Epithelial cell of proximal tubule (primary cell): ENCODE data around the gene PARVA. TPM values are rescaled to one million over a fixed set of nuclear protein-coding genes. Genes with fewer than 3 reads are reported as not detected.

ENCODE experiments used
- DNase-seq: peaks from one replicate; pipeline ENCODE4 v3.0.0-alpha.2; 2011; ENCODE audit warnings: low read depth
- H3K4me3 ChIP-seq: 2 replicates; pipeline ENCODE4 v1.5.1; 2011; ENCODE audit warnings: low read depth, mild to moderate bottlenecking, low read length
- total RNA-seq: library from RNA; depleted of rRNA; stranded (reverse); fragments of >200 nt; gene quantifications from 2 replicates; pipeline ENCODE4 v1.2.3, GENCODE V29; 2015
- TF ChIP-seq, protein P1 (sequence below): conservative IDR thresholded peaks from 2 replicates; pipeline ENCODE4 v1.5.1; 2012; ENCODE audit warnings: low read depth, mild to moderate bottlenecking, low read length

PARVA gene
- total RNA-seq, 1 donor from 2014 or later: 32.6 TPM

DNA sequence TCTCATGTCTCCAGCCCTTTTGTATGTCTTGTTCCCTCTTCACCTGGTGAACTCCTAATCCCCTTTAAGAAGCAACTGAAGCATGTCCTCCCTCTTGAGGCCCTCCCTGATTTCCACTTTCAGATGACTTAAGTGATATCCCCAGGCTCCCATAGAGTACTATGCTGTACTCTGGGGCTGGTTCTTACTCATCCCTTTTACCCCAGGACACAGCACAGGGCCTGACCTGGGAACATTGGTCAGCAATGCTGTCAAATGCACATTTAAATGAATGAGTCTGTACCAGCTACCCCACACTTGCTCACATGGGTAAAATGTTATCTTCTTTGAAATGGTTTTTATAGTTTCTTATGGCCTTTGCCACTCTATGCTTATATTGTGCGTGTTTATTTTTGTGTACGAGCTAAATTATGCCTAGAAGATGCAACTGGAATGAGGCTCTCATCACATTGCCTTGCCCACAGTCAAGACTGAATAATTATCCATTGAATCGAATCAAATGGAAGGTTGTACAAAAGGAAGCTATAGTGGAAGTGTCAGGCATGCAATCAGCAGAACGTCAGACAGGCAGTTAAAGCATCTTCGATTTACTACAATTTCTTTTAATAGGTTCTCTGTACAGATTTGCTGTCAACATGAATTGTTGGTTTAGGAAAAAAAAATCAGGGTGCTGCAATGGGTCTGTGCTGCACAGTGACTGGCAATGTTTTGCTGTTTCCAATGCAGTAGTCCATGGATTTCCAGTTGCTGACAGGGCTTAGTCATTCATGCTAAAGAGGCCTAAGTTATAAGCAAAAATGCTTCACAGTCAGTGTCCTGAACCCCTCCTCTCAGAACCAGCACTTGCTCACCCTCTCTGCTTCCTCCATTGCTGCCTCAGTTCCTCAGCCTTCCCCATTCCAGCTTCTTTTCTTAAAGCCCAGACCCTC lies 79.5 kb downstream of the PARVA start:
- DNase-seq: no peak
- TF ChIP-seq, protein P1, sequence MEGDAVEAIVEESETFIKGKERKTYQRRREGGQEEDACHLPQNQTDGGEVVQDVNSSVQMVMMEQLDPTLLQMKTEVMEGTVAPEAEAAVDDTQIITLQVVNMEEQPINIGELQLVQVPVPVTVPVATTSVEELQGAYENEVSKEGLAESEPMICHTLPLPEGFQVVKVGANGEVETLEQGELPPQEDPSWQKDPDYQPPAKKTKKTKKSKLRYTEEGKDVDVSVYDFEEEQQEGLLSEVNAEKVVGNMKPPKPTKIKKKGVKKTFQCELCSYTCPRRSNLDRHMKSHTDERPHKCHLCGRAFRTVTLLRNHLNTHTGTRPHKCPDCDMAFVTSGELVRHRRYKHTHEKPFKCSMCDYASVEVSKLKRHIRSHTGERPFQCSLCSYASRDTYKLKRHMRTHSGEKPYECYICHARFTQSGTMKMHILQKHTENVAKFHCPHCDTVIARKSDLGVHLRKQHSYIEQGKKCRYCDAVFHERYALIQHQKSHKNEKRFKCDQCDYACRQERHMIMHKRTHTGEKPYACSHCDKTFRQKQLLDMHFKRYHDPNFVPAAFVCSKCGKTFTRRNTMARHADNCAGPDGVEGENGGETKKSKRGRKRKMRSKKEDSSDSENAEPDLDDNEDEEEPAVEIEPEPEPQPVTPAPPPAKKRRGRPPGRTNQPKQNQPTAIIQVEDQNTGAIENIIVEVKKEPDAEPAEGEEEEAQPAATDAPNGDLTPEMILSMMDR: no peak
- H3K4me3 ChIP-seq: no peak overlapping the region

DNA sequence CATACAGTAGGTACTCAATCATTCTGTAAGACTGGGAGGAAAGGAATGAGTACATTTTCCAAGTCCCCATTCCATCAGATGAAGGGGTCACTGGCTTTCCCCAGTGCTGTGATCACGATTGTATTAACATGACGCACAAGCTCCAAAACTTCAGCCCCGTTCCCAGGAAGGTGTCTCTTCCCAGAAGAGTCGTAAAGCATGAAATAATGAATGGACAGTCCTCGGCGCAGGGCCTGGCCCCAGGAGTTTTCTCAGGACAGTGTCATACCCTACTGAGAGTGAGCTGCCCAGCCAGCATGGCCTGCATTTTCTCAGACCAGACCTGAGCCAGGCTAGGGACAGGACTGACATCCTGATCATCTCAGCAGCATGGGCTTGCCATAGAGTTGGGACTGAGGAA lies 80.7 kb downstream of the PARVA start:
- no peak for DNase-seq
- H3K4me3 ChIP-seq: no peak overlapping the region
- TF ChIP-seq, protein P1: no peak

DNA sequence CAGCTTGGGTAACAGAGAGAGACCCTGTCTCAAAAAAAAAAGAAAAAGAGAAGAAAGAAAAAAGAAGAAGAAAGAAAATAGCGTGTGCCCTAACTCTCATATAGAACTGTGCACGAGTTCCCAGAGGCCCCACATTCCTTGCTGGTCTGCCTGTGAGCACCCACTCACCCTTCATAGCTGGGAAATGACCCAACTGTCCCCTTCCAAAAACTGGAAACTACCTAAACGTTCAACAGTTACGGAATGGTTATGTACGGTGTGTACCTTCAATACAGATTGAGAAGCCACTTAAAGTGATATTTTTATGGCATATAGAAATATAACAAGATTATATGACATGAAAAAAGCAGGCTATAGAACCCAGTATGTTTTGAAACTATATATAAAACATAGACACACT lies 82.0 kb downstream of the PARVA start:
- DNase-seq: no peak
- H3K4me3 ChIP-seq: no peak overlapping the region
- TF ChIP-seq, protein P1: no peak

DNA sequence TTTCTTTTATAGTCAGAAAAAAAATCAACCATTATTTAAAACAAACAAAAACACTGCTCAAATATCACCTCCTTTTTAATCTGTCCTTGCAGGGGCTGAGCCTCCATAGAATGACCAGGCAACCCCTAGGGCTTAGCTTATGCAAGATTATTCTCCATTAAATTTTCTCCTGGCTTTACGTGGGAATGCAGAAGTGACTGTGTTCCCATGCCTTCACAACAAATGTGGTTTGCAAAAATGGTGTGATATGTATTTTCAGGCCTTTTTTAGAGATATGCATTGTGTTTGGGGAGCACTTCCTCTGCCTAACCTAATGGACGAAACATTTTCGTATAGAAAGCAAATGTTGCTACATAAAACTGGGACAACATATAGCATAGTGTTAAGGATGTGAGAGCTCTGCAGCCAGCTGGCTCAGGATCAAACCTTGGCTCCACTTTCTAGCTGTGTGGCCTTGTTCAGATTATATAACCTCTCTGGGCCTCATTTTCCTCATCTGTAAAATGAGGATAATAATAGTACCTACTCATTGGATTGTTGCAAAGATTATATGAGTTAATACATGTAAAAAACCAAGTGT lies 82.6 kb downstream of the PARVA start:
- no peak overlapping the region for H3K4me3 ChIP-seq
- TF ChIP-seq, protein P1: no peak
- DNase-seq: no peak

DNA sequence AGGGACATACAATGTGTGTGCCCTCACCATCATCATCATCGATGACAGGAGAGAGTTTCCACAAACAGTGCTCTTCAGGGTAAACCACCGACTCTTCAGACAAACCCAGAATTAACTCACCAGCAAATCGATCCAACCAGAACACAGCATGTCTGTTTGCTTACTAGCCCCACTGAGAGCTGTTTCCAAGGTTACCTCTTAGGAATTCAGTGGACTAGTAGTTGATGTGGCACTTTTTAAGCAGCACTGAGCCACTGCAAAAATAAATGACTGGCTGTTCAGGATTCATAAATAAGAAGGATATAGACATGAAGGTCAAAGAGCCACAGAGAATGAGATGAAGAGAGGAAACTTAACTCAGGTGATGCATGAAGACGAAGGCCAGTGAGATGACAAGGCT lies 83.1 kb downstream of the PARVA start:
- DNase-seq: no peak
- no peak overlapping the region for H3K4me3 ChIP-seq
- TF ChIP-seq, protein P1: no peak

DNA sequence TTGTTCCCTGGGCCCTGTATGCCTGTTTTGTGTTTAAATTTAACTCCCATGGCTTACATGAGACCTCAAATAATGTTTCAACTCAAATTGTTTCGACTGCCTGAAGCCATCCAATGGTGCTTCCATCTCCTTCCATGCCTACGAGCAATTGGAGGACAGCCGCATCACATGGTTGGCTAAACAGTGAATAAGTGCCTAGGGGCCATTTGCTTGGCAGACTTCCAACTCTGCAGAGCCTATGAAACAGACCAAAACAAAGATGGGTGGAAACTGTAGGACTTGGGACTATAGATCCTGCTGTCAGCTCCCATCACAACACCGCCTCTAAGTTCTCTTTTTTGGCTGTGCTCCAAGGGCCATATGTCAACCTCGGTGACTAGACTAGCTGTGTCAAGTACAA lies 84.1 kb downstream of the PARVA start:
- no peak overlapping the region for H3K4me3 ChIP-seq
- TF ChIP-seq, protein P1: no peak
- no peak for DNase-seq
